Central memory CD8-positive, alpha-beta T cell (primary cell): ENCODE results near the gene TUBA4A.
"Not testable (repeated sequence)": the region's sequence is repeated elsewhere in the genome, so short reads cannot be mapped to it uniquely, and the experiment has no call there.

Experiments used
- ATAC-seq: fragments of 150-1000 bp; cut with Tn5 transposase; replicated peaks from 2 replicates; pipeline ENCODE4 v1.10.0; 2022; ENCODE audit warnings: mild to moderate bottlenecking, moderate FRiP score, moderate number of reproducible peaks; ENCODE audit not compliant: poor library complexity, severe bottlenecking; ENCODE audit errors: extremely low read depth
- DNase-seq, 2 donors: peaks; one replicate each; pipeline ENCODE4 v3.0.0; 2021; ENCODE audit warnings: low spot score in 2 of 2
- H3K27ac Mint-ChIP-seq: one replicate; pipeline ENCODE4 v1.8.0; 2022; ENCODE audit warnings: low read depth, mild to moderate bottlenecking, moderate library complexity, mixed read lengths
- H3K27me3 Mint-ChIP-seq: one replicate; pipeline ENCODE4 v1.8.0; 2022; ENCODE audit warnings: mixed read lengths
- H3K36me3 Mint-ChIP-seq: one replicate; pipeline ENCODE4 v1.8.0; 2022; ENCODE audit warnings: mild to moderate bottlenecking, moderate library complexity, mixed read lengths; ENCODE audit not compliant: insufficient read depth
- H3K4me1 Mint-ChIP-seq: one replicate; pipeline ENCODE4 v1.8.0; 2022; ENCODE audit warnings: mixed read lengths
- H3K4me3 Mint-ChIP-seq: one replicate; pipeline ENCODE4 v1.8.0; 2022; ENCODE audit warnings: mild to moderate bottlenecking, moderate library complexity, mixed read lengths
- H3K9me3 Mint-ChIP-seq: one replicate; pipeline ENCODE4 v1.8.0; 2022; ENCODE audit warnings: mixed read lengths

The TUBA4A gene

GRCh38 chr2:219271021-219271420 is 17.3 kb upstream of the TUBA4A start:
- no peak overlapping the region for H3K4me3 Mint-ChIP-seq
- no peaks in the 10 kb centered on the region for H3K27me3 Mint-ChIP-seq
- ATAC-seq (no peak), DNase-seq (no peak)
- H3K4me1 Mint-ChIP-seq: no peaks in the 10 kb centered on the region
- no peaks in the 10 kb centered on the region for H3K9me3 Mint-ChIP-seq
- no peaks in the 10 kb centered on the region for H3K36me3 Mint-ChIP-seq
- H3K27ac Mint-ChIP-seq: no peak overlapping the region

GRCh38 chr2:219270055-219270372 is 16.3 kb upstream of the TUBA4A start:
- DNase-seq (no peak), ATAC-seq (no peak)
- Mint-ChIP-seq H3K27ac (no peak overlapping the region), H3K9me3 (no peaks in the 10 kb centered on the region), H3K36me3 (no peaks in the 10 kb centered on the region), H3K4me1 (no peaks in the 10 kb centered on the region), H3K4me3 (no peak overlapping the region), H3K27me3 (no peaks in the 10 kb centered on the region)

GRCh38 chr2:219269362-219270054 is 15.8 kb upstream of the TUBA4A start:
- Mint-ChIP-seq H3K4me3 (no peak overlapping the region), H3K4me1 (no peaks in the 10 kb centered on the region), H3K36me3 (no peaks in the 10 kb centered on the region), H3K27ac (no peak overlapping the region), H3K9me3 (no peaks in the 10 kb centered on the region), H3K27me3 (no peaks in the 10 kb centered on the region)
- ATAC-seq: no peak
- no peak for DNase-seq

- Mint-ChIP-seq H3K4me1 (no peaks in the 10 kb centered on the region), H3K36me3 (no peaks in the 10 kb centered on the region), H3K4me3 (no peak overlapping the region), H3K27ac (no peak overlapping the region), H3K9me3 (no peaks in the 10 kb centered on the region), H3K27me3 (no peaks in the 10 kb centered on the region)
- DNase-seq (no peak), ATAC-seq (no peak)
These were observed 14.6 kb upstream of the TUBA4A start for GRCh38 chr2:219268294-219268693.

- ATAC-seq (no peak), DNase-seq (no peak)
- no peaks in the 10 kb centered on the region for H3K9me3 Mint-ChIP-seq
- no peak overlapping the region for H3K27ac Mint-ChIP-seq
- no peaks in the 10 kb centered on the region for H3K36me3 Mint-ChIP-seq
- peaks cover 3% of the 10 kb centered on the region for H3K27me3 Mint-ChIP-seq
- no peaks in the 10 kb centered on the region for H3K4me1 Mint-ChIP-seq
- H3K4me3 Mint-ChIP-seq: no peak overlapping the region
These were observed 13.2 kb upstream of the TUBA4A start for GRCh38 chr2:219266886-219267285.

- H3K4me3 Mint-ChIP-seq: no peak overlapping the region
- H3K27ac Mint-ChIP-seq: no peak overlapping the region
- DNase-seq: no peak
- ATAC-seq: no peak
- H3K36me3 Mint-ChIP-seq: no peaks in the 10 kb centered on the region
- H3K9me3 Mint-ChIP-seq: no peaks in the 10 kb centered on the region
- H3K27me3 Mint-ChIP-seq: peaks cover 10% of the 10 kb centered on the region
- no peaks in the 10 kb centered on the region for H3K4me1 Mint-ChIP-seq
These were observed 12.5 kb upstream of the TUBA4A start for GRCh38 chr2:219266232-219266631.

- Mint-ChIP-seq H3K27ac (peak overlapping the region; percentile 7), H3K9me3 (no peaks in the 10 kb centered on the region), H3K4me3 (no peak overlapping the region), H3K36me3 (peaks cover under 1% of the 10 kb centered on the region), H3K27me3 (peaks cover 31% of the 10 kb centered on the region), H3K4me1 (no peaks in the 10 kb centered on the region)
- DNase-seq (no peak), ATAC-seq (no peak)
These were observed 7.5 kb upstream of the TUBA4A start for GRCh38 chr2:219261024-219261855.

- H3K27ac Mint-ChIP-seq, ATAC-seq, H3K4me1 Mint-ChIP-seq, H3K4me3 Mint-ChIP-seq, H3K9me3 Mint-ChIP-seq, DNase-seq: not testable (repeated sequence)
- Mint-ChIP-seq H3K27me3 (peaks cover 31% of the 10 kb centered on the region), H3K36me3 (peaks cover 10% of the 10 kb centered on the region)
These were observed 5.2 kb upstream of the TUBA4A start for GRCh38 chr2:219258942-219259341.

- Mint-ChIP-seq H3K27ac (peak overlapping the region; percentile 91), H3K4me3 (peak overlapping the region; percentile 78), H3K4me1 (peaks cover 38% of the 10 kb centered on the region), H3K27me3 (peaks cover 5% of the 10 kb centered on the region), H3K9me3 (no peaks in the 10 kb centered on the region), H3K36me3 (peaks cover 49% of the 10 kb centered on the region)
- ATAC-seq (peak; percentile 48), DNase-seq (peak in 1 of 2 donors; percentile 46)
These were observed 978 bp upstream of the TUBA4A start for GRCh38 chr2:219254590-219255201.

- Mint-ChIP-seq H3K9me3 (no peaks in the 10 kb centered on the region), H3K27ac (peak within 1 kb of the TSS; percentile 91), H3K36me3 (peaks cover 61% of the 10 kb centered on the region), H3K27me3 (no peaks in the 10 kb centered on the region), H3K4me1 (peaks cover 54% of the 10 kb centered on the region), H3K4me3 (peak within 1 kb of the TSS; percentile 78)
- ATAC-seq: peak; percentile 27
- peak in 1 of 2 donors; percentile 27 for DNase-seq
These were observed 592 bp downstream of the TUBA4A start, which contains the start of gene TUBA4B for GRCh38 chr2:219252900-219253752. TSS of gene TUBA4B (plus strand) at chr2:219253243. CDS start at chr2:219253408, 165 bp downstream.

- no peak for ATAC-seq
- Mint-ChIP-seq H3K9me3 (no peaks in the 10 kb centered on the region), H3K4me3 (peak overlapping the region; percentile 78), H3K27ac (peak overlapping the region; percentile 91), H3K4me1 (peaks cover 60% of the 10 kb centered on the region), H3K27me3 (no peaks in the 10 kb centered on the region), H3K36me3 (peaks cover 67% of the 10 kb centered on the region)
- peak in 1 of 2 donors; percentile 17 for DNase-seq
These were observed 1.2 kb downstream of the TUBA4A start for GRCh38 chr2:219252570-219252899.

GRCh38 chr2:219252084-219252483 is 1.6 kb downstream of the TUBA4A start:
- peaks cover 67% of the 10 kb centered on the region for H3K36me3 Mint-ChIP-seq
- peaks cover 64% of the 10 kb centered on the region for H3K4me1 Mint-ChIP-seq
- ATAC-seq: no peak
- H3K4me3 Mint-ChIP-seq: peak overlapping the region; percentile 78
- no peaks in the 10 kb centered on the region for H3K27me3 Mint-ChIP-seq
- no peak for DNase-seq
- no peaks in the 10 kb centered on the region for H3K9me3 Mint-ChIP-seq
- peak overlapping the region; percentile 91 for H3K27ac Mint-ChIP-seq
